ENCODE results near the gene CTPS2.
"Not testable (repeated sequence)": the region's sequence is repeated elsewhere in the genome, so short reads cannot be mapped to it uniquely, and the experiment has no call there.

CTPS2 gene

GRCh38 chrX:16712548-16713155 is at the start of gene CTPS2:
CTPS2 (minus strand) TSS chrX:16712669; CDS start chrX:16702902, 9,767 bp downstream.
- Mint-ChIP-seq H3K36me3 (ENCODE audit: insufficient read depth) (peaks cover 1% of the 10 kb centered on the region), H3K9me3 (no peaks in the 10 kb centered on the region), H3K4me1 (peaks cover 5% of the 10 kb centered on the region), H3K27ac (ENCODE audit: low read depth) (peak within 1 kb of the TSS; percentile 82), H3K27me3 (no peaks in the 10 kb centered on the region), H3K4me3 (peak within 1 kb of the TSS; percentile 87)
- DNase-seq (ENCODE audit: low spot score in 2 of 2), result peak; percentile 13 to 16
- ATAC-seq (replicated peaks; ENCODE audit: extremely low read depth, poor library complexity, severe bottlenecking), result peak; percentile 76

GRCh38 chrX:16761500-16761899 is 49.0 kb upstream of the CTPS2 start:
- not testable (repeated sequence) for H3K27me3 Mint-ChIP-seq; DNase-seq (ENCODE audit: low spot score in 2 of 2); H3K4me3 Mint-ChIP-seq; H3K9me3 Mint-ChIP-seq; H3K4me1 Mint-ChIP-seq; ATAC-seq (replicated peaks; ENCODE audit: extremely low read depth, poor library complexity, severe bottlenecking); H3K27ac Mint-ChIP-seq (ENCODE audit: low read depth)
- H3K36me3 Mint-ChIP-seq (ENCODE audit: insufficient read depth), result peaks cover 30% of the 10 kb centered on the region

- Mint-ChIP-seq H3K9me3 (no peaks in the 10 kb centered on the region), H3K27me3 (no peaks in the 10 kb centered on the region), H3K27ac (ENCODE audit: low read depth) (no peak overlapping the region), H3K4me1 (no peaks in the 10 kb centered on the region), H3K36me3 (ENCODE audit: insufficient read depth) (peaks cover 39% of the 10 kb centered on the region), H3K4me3 (no peak overlapping the region)
- ATAC-seq (replicated peaks; ENCODE audit: extremely low read depth, poor library complexity, severe bottlenecking) (no peak), DNase-seq (ENCODE audit: low spot score in 2 of 2) (no peak)
Observed at GRCh38 chrX:16756724-16757123, 44.3 kb upstream of the CTPS2 start.

- DNase-seq (ENCODE audit: low spot score in 2 of 2), result no peak
- ATAC-seq (replicated peaks; ENCODE audit: extremely low read depth, poor library complexity, severe bottlenecking), result no peak
- H3K4me3 Mint-ChIP-seq, result no peak overlapping the region
- H3K4me1 Mint-ChIP-seq, result no peaks in the 10 kb centered on the region
- H3K36me3 Mint-ChIP-seq (ENCODE audit: insufficient read depth), result peaks cover 40% of the 10 kb centered on the region
- H3K9me3 Mint-ChIP-seq, result no peaks in the 10 kb centered on the region
- no peak overlapping the region for H3K27ac Mint-ChIP-seq (ENCODE audit: low read depth)
- H3K27me3 Mint-ChIP-seq, result no peaks in the 10 kb centered on the region
Observed at GRCh38 chrX:16754019-16754418, 41.5 kb upstream of the CTPS2 start.

GRCh38 chrX:16750136-16750535 is 37.7 kb upstream of the CTPS2 start:
- H3K27me3 Mint-ChIP-seq, result no peaks in the 10 kb centered on the region
- H3K4me1 Mint-ChIP-seq, result no peaks in the 10 kb centered on the region
- no peaks in the 10 kb centered on the region for H3K9me3 Mint-ChIP-seq
- DNase-seq (ENCODE audit: low spot score in 2 of 2) (no peak), ATAC-seq (replicated peaks; ENCODE audit: extremely low read depth, poor library complexity, severe bottlenecking) (no peak)
- H3K4me3 Mint-ChIP-seq, result no peak overlapping the region
- H3K27ac Mint-ChIP-seq (ENCODE audit: low read depth), result no peak overlapping the region
- peaks cover 38% of the 10 kb centered on the region for H3K36me3 Mint-ChIP-seq (ENCODE audit: insufficient read depth)

GRCh38 chrX:16748425-16748824 is 36.0 kb upstream of the CTPS2 start:
- DNase-seq (ENCODE audit: low spot score in 2 of 2), result no peak
- no peaks in the 10 kb centered on the region for H3K27me3 Mint-ChIP-seq
- no peak for ATAC-seq (replicated peaks; ENCODE audit: extremely low read depth, poor library complexity, severe bottlenecking)
- H3K4me1 Mint-ChIP-seq, result no peaks in the 10 kb centered on the region
- H3K4me3 Mint-ChIP-seq, result no peak overlapping the region
- H3K27ac Mint-ChIP-seq (ENCODE audit: low read depth), result no peak overlapping the region
- H3K36me3 Mint-ChIP-seq (ENCODE audit: insufficient read depth), result peaks cover 34% of the 10 kb centered on the region
- H3K9me3 Mint-ChIP-seq, result no peaks in the 10 kb centered on the region

- Mint-ChIP-seq H3K4me1 (no peaks in the 10 kb centered on the region), H3K36me3 (ENCODE audit: insufficient read depth) (peaks cover 44% of the 10 kb centered on the region), H3K27me3 (no peaks in the 10 kb centered on the region), H3K9me3 (no peaks in the 10 kb centered on the region), H3K27ac (ENCODE audit: low read depth) (no peak overlapping the region), H3K4me3 (no peak overlapping the region)
- no peak for ATAC-seq (replicated peaks; ENCODE audit: extremely low read depth, poor library complexity, severe bottlenecking)
- DNase-seq (ENCODE audit: low spot score in 2 of 2), result no peak
Observed at GRCh38 chrX:16745659-16746058, 33.2 kb upstream of the CTPS2 start.

GRCh38 chrX:16745102-16745501 is 32.6 kb upstream of the CTPS2 start:
- ATAC-seq (replicated peaks; ENCODE audit: extremely low read depth, poor library complexity, severe bottlenecking) (no peak), DNase-seq (ENCODE audit: low spot score in 2 of 2) (no peak)
- Mint-ChIP-seq H3K4me3 (no peak overlapping the region), H3K4me1 (no peaks in the 10 kb centered on the region), H3K36me3 (ENCODE audit: insufficient read depth) (peaks cover 43% of the 10 kb centered on the region), H3K27ac (ENCODE audit: low read depth) (no peak overlapping the region), H3K9me3 (no peaks in the 10 kb centered on the region), H3K27me3 (no peaks in the 10 kb centered on the region)

GRCh38 chrX:16743604-16744325 is 31.3 kb upstream of the CTPS2 start:
- H3K4me3 Mint-ChIP-seq, result no peak overlapping the region
- no peaks in the 10 kb centered on the region for H3K27me3 Mint-ChIP-seq
- no peak overlapping the region for H3K27ac Mint-ChIP-seq (ENCODE audit: low read depth)
- ATAC-seq (replicated peaks; ENCODE audit: extremely low read depth, poor library complexity, severe bottlenecking) (no peak), DNase-seq (ENCODE audit: low spot score in 2 of 2) (no peak)
- peaks cover 42% of the 10 kb centered on the region for H3K36me3 Mint-ChIP-seq (ENCODE audit: insufficient read depth)
- no peaks in the 10 kb centered on the region for H3K9me3 Mint-ChIP-seq
- H3K4me1 Mint-ChIP-seq, result no peaks in the 10 kb centered on the region

GRCh38 chrX:16739574-16739973 is 27.1 kb upstream of the CTPS2 start:
- Mint-ChIP-seq H3K27ac (ENCODE audit: low read depth) (no peak overlapping the region), H3K9me3 (no peaks in the 10 kb centered on the region), H3K27me3 (no peaks in the 10 kb centered on the region), H3K4me1 (no peaks in the 10 kb centered on the region), H3K4me3 (no peak overlapping the region), H3K36me3 (ENCODE audit: insufficient read depth) (peaks cover 37% of the 10 kb centered on the region)
- ATAC-seq (replicated peaks; ENCODE audit: extremely low read depth, poor library complexity, severe bottlenecking), result no peak
- no peak for DNase-seq (ENCODE audit: low spot score in 2 of 2)

- ATAC-seq (replicated peaks; ENCODE audit: extremely low read depth, poor library complexity, severe bottlenecking) (no peak), DNase-seq (ENCODE audit: low spot score in 2 of 2) (no peak)
- peaks cover 28% of the 10 kb centered on the region for H3K36me3 Mint-ChIP-seq (ENCODE audit: insufficient read depth)
- no peaks in the 10 kb centered on the region for H3K9me3 Mint-ChIP-seq
- H3K4me1 Mint-ChIP-seq, result peaks cover 4% of the 10 kb centered on the region
- no peaks in the 10 kb centered on the region for H3K27me3 Mint-ChIP-seq
- H3K27ac Mint-ChIP-seq (ENCODE audit: low read depth), result no peak overlapping the region
- no peak overlapping the region for H3K4me3 Mint-ChIP-seq
Observed at GRCh38 chrX:16737024-16737423, 24.6 kb upstream of the CTPS2 start.

- no peak for ATAC-seq (replicated peaks; ENCODE audit: extremely low read depth, poor library complexity, severe bottlenecking)
Observed at GRCh38 chrX:16733013-16733412, 20.5 kb upstream of the CTPS2 start.

GRCh38 chrX:16730450-16730849 is 18.0 kb upstream of the CTPS2 start:
- H3K27me3 Mint-ChIP-seq, result no peaks in the 10 kb centered on the region
- no peak overlapping the region for H3K4me3 Mint-ChIP-seq
- DNase-seq (ENCODE audit: low spot score in 2 of 2) (no peak), ATAC-seq (replicated peaks; ENCODE audit: extremely low read depth, poor library complexity, severe bottlenecking) (no peak)
- peaks cover 8% of the 10 kb centered on the region for H3K4me1 Mint-ChIP-seq
- no peak overlapping the region for H3K27ac Mint-ChIP-seq (ENCODE audit: low read depth)
- peaks cover 10% of the 10 kb centered on the region for H3K36me3 Mint-ChIP-seq (ENCODE audit: insufficient read depth)
- no peaks in the 10 kb centered on the region for H3K9me3 Mint-ChIP-seq

More at GRCh38 chrX:16733013-16733412, 20.5 kb upstream of the CTPS2 start:
- Mint-ChIP-seq H3K27ac (ENCODE audit: low read depth) (no peak overlapping the region), H3K9me3 (no peaks in the 10 kb centered on the region), H3K4me3 (no peak overlapping the region), H3K36me3 (ENCODE audit: insufficient read depth) (peaks cover 19% of the 10 kb centered on the region), H3K4me1 (peaks cover 4% of the 10 kb centered on the region), H3K27me3 (no peaks in the 10 kb centered on the region)
- DNase-seq (ENCODE audit: low spot score in 2 of 2), result no peak
